HG03558 (cell line): ENCODE data around the gene TSR2.
"Not testable (repeated sequence)": the region's sequence is repeated elsewhere in the genome, so short reads cannot be mapped to it uniquely, and the experiment has no call there.

Experiments
- ATAC-seq: cut with Tn5 transposase; IDR thresholded peaks from one replicate; pipeline ENCODE4 v1.9.1; 2021; ENCODE audit warnings: moderate number of reproducible peaks; ENCODE audit not compliant: unreplicated experiment; ENCODE audit errors: extremely low read depth

TSR2 gene

GRCh38 chrX:54470054-54470760 lies 30.0 kb downstream of the TSR2 start:
- ATAC-seq = no peak

- ATAC-seq = no peak
Measured at GRCh38 chrX:54473993-54474859, 34.0 kb downstream of the TSR2 start.

GRCh38 chrX:54479136-54480111 lies 39.2 kb downstream of the TSR2 start:
- no peak for ATAC-seq

- ATAC-seq = no peak
Measured at GRCh38 chrX:54482839-54483593, 42.8 kb downstream of the TSR2 start.

GRCh38 chrX:54483946-54484345 lies 43.7 kb downstream of the TSR2 start:
- no peak for ATAC-seq

- ATAC-seq = no peak
Measured at GRCh38 chrX:54484666-54485065, 44.5 kb downstream of the TSR2 start.

- ATAC-seq = not testable (repeated sequence)
Measured at GRCh38 chrX:54489819-54490218, 49.6 kb downstream of the TSR2 start.

GRCh38 chrX:54492340-54492739 lies 52.1 kb downstream of the TSR2 start:
- no peak for ATAC-seq

- no peak for ATAC-seq
Measured at GRCh38 chrX:54494166-54494988, 54.2 kb downstream of the TSR2 start.
